Activated CD4-positive, alpha-beta T cell treated with anti-CD3 and anti-CD28 coated beads, Interleukin-2, amount 10 ng/mL, durations not matched to agents 7 days and 5 days (primary cell): ENCODE data around the gene ARHGAP25. TPM values are rescaled to one million over a fixed set of nuclear protein-coding genes. Genes with fewer than 3 reads are reported as not detected.

Experiments used
- CTCF ChIA-PET: fragments of 350-600 bp; sonication (Branson Sonifier 250); formaldehyde crosslinking; loops from one replicate; lab custom pipeline; 2021; ENCODE audit warnings: antibody characterized with exemption; lab: Charles Lee
- POLR2A ChIA-PET: fragments of 350-600 bp; sonication (Branson Sonifier 250); formaldehyde crosslinking; loops from one replicate; lab custom pipeline; 2021; ENCODE audit warnings: antibody characterized with exemption; lab: Charles Lee
- DNase-seq: peaks from one replicate; pipeline ENCODE4 v3.0.0-alpha.2; 2020
- H3K27ac Mint-ChIP-seq: one replicate; pipeline ENCODE4 v1.8.0; 2021; ENCODE audit warnings: mild to moderate bottlenecking, moderate library complexity, mixed read lengths
- H3K27me3 Mint-ChIP-seq: one replicate; pipeline ENCODE4 v1.8.0; 2021; ENCODE audit warnings: mixed read lengths
- H3K36me3 Mint-ChIP-seq: one replicate; pipeline ENCODE4 v1.8.0; 2021; ENCODE audit warnings: low read depth, mixed read lengths
- H3K4me1 Mint-ChIP-seq: one replicate; pipeline ENCODE4 v1.8.0; 2021; ENCODE audit warnings: mixed read lengths
- H3K4me3 Mint-ChIP-seq: one replicate; pipeline ENCODE4 v1.8.0; 2021; ENCODE audit warnings: mild to moderate bottlenecking, moderate library complexity, mixed read lengths
- H3K9me3 Mint-ChIP-seq: one replicate; pipeline ENCODE4 v1.8.0; 2021; ENCODE audit warnings: mixed read lengths
- total RNA-seq, 2 experiments: library from RNA; stranded (reverse); gene quantifications; one replicate each; pipeline ENCODE4 v1.2.3, GENCODE V29; 2021

The ARHGAP25 gene
- total RNA-seq, 2 experiments from 2014 or later, result 94.9 to 97.8 TPM

GRCh38 chr2:68862889-68863288 is 128.3 kb downstream of the ARHGAP25 start:
- peaks cover 1% of the 10 kb centered on the region for H3K4me1 Mint-ChIP-seq
- POLR2A ChIA-PET, result no interaction called here
- CTCF ChIA-PET, result interaction anchor here (1.3 kb wide), 1 partner anchor 14 kb away, joined by 4 read pairs; no protein-coding TSS in a partner anchor

DNA sequence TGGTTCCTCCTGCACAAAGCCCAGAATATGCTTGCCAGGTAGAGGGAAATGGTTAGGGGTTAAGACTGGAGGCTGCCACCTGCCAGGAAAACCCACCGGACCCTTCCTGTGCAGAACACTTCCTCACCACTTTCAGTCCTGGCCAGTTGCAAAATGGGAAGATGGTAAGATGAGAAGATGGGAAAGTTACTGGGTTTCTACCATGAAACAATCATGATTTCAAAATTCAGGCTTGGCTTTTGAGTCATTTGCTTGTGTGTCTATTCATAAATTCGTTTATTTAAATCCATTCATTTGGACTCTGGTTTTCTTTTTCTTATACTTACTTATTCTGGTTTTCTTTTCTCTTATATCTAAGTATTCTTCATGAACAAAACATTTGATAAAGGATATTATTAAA is 129.4 kb downstream of the ARHGAP25 start:
- Mint-ChIP-seq H3K36me3 (no peaks in the 10 kb centered on the region), H3K4me3 (no peak overlapping the region), H3K9me3 (peaks cover 4% of the 10 kb centered on the region), H3K27ac (no peak overlapping the region), H3K4me1 (no peaks in the 10 kb centered on the region), H3K27me3 (no peaks in the 10 kb centered on the region)
- POLR2A ChIA-PET, result no interaction called here
- CTCF ChIA-PET, result no interaction called here
- no peak for DNase-seq

More at GRCh38 chr2:68862889-68863288, 128.3 kb downstream of the ARHGAP25 start:
- Mint-ChIP-seq H3K27me3 (no peaks in the 10 kb centered on the region), H3K27ac (no peak overlapping the region), H3K9me3 (no peaks in the 10 kb centered on the region), H3K36me3 (no peaks in the 10 kb centered on the region), H3K4me3 (no peak overlapping the region)
- no peak for DNase-seq

DNA sequence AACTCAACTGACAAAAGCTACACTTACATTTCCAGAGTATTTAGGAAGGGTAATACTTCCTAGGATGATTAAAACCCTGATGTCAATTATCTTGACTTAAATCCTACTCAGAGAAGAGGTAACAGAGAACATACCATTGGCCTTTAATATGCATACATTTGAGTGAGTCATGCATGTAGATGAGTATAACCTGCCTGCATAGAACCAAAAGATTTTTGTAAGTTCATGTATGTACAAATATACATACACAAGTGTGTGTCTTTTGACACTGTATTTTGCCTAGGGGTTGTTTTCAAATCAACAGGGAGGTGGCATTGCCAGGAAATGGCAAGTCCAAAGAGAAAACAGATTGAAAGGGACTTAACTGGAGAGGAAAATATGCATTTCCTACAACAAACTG is 130.5 kb downstream of the ARHGAP25 start:
- DNase-seq, result no peak
- Mint-ChIP-seq H3K27me3 (peaks cover 2% of the 10 kb centered on the region), H3K9me3 (peaks cover 4% of the 10 kb centered on the region), H3K4me1 (no peaks in the 10 kb centered on the region), H3K27ac (no peak overlapping the region), H3K4me3 (no peak overlapping the region), H3K36me3 (no peaks in the 10 kb centered on the region)
- ChIA-PET POLR2A (no interaction called here), CTCF (interaction anchor here (1.3 kb wide), 1 partner anchor 12 kb away, joined by 4 read pairs; no protein-coding TSS in a partner anchor)

- Mint-ChIP-seq H3K4me1 (no peaks in the 10 kb centered on the region), H3K36me3 (no peaks in the 10 kb centered on the region), H3K27ac (no peak overlapping the region), H3K27me3 (peaks cover 2% of the 10 kb centered on the region), H3K4me3 (no peak overlapping the region), H3K9me3 (peaks cover 4% of the 10 kb centered on the region)
- no peak for DNase-seq
- CTCF ChIA-PET, result interaction anchor here (1.3 kb wide), 1 partner anchor 10 kb away, joined by 4 read pairs; no protein-coding TSS in a partner anchor
- POLR2A ChIA-PET, result no interaction called here
Observed at GRCh38 chr2:68870215-68870614, 135.6 kb downstream of the ARHGAP25 start.

DNA sequence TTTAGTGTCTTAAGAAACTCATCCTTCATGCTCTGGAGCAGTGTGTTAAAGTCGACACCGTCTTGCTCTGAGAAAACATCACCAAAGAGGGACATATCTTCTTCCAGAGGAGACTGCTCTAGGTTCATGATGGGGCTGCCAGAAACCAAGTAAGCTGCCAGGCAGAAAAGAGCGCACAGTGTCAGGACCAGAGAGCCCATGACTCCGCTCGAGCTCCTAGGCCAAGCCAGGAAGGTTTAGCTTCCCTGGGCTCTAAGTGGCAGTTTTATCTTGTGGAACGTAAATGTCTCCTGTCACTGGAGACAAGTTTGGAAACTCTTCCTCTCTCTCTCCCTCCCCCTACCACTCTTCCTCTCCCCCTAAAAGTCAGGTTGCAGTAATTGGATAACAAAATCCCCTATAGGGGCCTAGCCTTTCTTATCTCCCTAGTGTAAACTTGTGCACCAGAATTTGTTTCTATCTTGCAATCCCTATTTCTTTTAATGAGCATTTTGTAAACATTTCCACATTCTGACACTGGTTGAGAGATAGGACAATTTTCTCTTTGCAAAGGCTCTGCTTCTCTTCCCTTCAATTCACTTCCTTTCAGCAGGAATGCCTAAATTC is 136.7 kb downstream of the ARHGAP25 start, which contains the start of gene BMP10:
TSS of gene BMP10 (minus strand) at position 239 of the 606 bp plus-strand sequence. CDS start at position 200, 39 bp downstream.
- Mint-ChIP-seq H3K9me3 (peaks cover 4% of the 10 kb centered on the region), H3K27me3 (peaks cover 3% of the 10 kb centered on the region), H3K4me1 (no peaks in the 10 kb centered on the region), H3K36me3 (no peaks in the 10 kb centered on the region), H3K4me3 (no peak within 1 kb of the TSS), H3K27ac (no peak within 1 kb of the TSS)
- CTCF ChIA-PET, result interaction anchor here (1.9 kb wide), 1 partner anchor 16 kb away, joined by 5 read pairs; no protein-coding TSS in a partner anchor
- DNase-seq, result no peak
- POLR2A ChIA-PET, result no interaction called here

Other genes starting within 250 kb of the ARHGAP25 start
- gene PROKR1, start 91.2 kb upstream of the ARHGAP25 start, total RNA-seq, result not detected
- gene BMP10, start 136.6 kb downstream of the ARHGAP25 start, total RNA-seq, result not detected
- gene GKN2, start 218.1 kb downstream of the ARHGAP25 start, total RNA-seq, result not detected
- gene GKN1, start 239.8 kb downstream of the ARHGAP25 start, total RNA-seq, result not detected